Psoas muscle (tissue), 8 donors: ENCODE results near the gene CCDC141. TPM values are rescaled to one million over a fixed set of nuclear protein-coding genes. Genes with fewer than 3 reads are reported as not detected.
"Not testable (repeated sequence)": the region's sequence is repeated elsewhere in the genome, so short reads cannot be mapped to it uniquely, and the experiment has no call there.

Experiments used
- ATAC-seq, 4 donors: fragments of 200-7000 bp; cut with Tn5 transposase; one replicate each; pipeline ENCODE4 v1.9.1; 2020; ENCODE audit warnings: moderate library complexity in 3 of 4, mild to moderate bottlenecking in 2 of 4
- DNase-seq, 2 donors: peaks; one replicate each; pipeline ENCODE4 v3.0.0-alpha.2; 2020
- H3K27ac ChIP-seq: fragments of 200-600 bp; one replicate; pipeline ENCODE4 v1.8.0; 2022
- H3K27me3 ChIP-seq, 3 donors: fragments of 200-600 bp in 1 of 3; one replicate each; pipeline versions ENCODE4 v1.6.1 to v1.8.0; 2013 to 2022; ENCODE audit warnings: low read length in 2 of 3, mild to moderate bottlenecking in 2 of 3, moderate library complexity in 1 of 3; ENCODE audit not compliant: insufficient read depth in 3 of 3
- H3K36me3 ChIP-seq, 2 donors: fragments of 200-600 bp in 1 of 2; one replicate each; pipeline versions ENCODE4 v1.6.1 to v1.8.0; 2013 to 2022; ENCODE audit warnings: low read depth in 1 of 2, mild to moderate bottlenecking in 1 of 2, moderate library complexity in 1 of 2; ENCODE audit not compliant: insufficient read depth in 1 of 2
- H3K4me1 ChIP-seq: fragments of 200-600 bp; one replicate; pipeline ENCODE4 v1.8.0; 2022
- H3K4me3 ChIP-seq: fragments of 200-600 bp; one replicate; pipeline ENCODE4 v1.8.0; 2022; ENCODE audit warnings: mild to moderate bottlenecking
- H3K9me3 ChIP-seq: fragments of 200-600 bp; one replicate; pipeline ENCODE4 v1.8.0; 2022
- WGBS, 3 donors: extraction: QIAGEN DNeasy Blood & Tissue Kit; methylation state at CpG; one replicate each; pipeline versions ENCODE4 v1.1.6 to v1.1.7; 2013; 5-methylcytosine and 5-hydroxymethylcytosine counted together
- intact Hi-C, 2 donors: fragments of 100-400 bp; cut with DNase I; formaldehyde crosslinking; loops; one replicate each; pipeline versions ENCODE4 v1.11.0 to v1.14.2; 2022
- polyA plus RNA-seq, 3 donors: library from polyadenylated mRNA; stranded (reverse); fragments of 200-250 nt; gene quantifications; one replicate each; pipeline ENCODE4 v1.2.3, GENCODE V29; 2013
- total RNA-seq, 4 donors: library from RNA; stranded (reverse); fragmentation: NEBNext Ultra II Directional in 2 of 4; extraction: Animal tissue kit (Norgen Biotek cat#: 25700) in 2 of 4; gene quantifications; one replicate each; pipeline versions ENCODE4 v1.2.1 to v1.2.4, GENCODE V29; 2021 to 2023
- TF ChIP-seq, protein P1 (sequence below): fragments of 200-600 bp; IDR thresholded peaks from one replicate; pipeline ENCODE4 v1.8.0; 2022; ENCODE audit warnings: antibody characterized with exemption
- donor health status: healthy with polysubstance abuse.
- donor health status: DM: no; HTN: no; CAD: no; lungs with moderate emphysema.
- donor health status: Bipolar disorder and iron deficiency.
- donor health status: healthy.
- donor health status: DM: yes; HTN: yes; CAD: no.
- donor health status: DM: no; HTN: no; CAD: no.
- donor health status: DM: no; HTN: no; CAD: no.
- donor health status: DM: yes; HTN: yes; CAD: no.

CCDC141 gene
- total and polyA plus RNA-seq, 7 donors = 0.82 to 14.9 (median 5.9) TPM

DNA sequence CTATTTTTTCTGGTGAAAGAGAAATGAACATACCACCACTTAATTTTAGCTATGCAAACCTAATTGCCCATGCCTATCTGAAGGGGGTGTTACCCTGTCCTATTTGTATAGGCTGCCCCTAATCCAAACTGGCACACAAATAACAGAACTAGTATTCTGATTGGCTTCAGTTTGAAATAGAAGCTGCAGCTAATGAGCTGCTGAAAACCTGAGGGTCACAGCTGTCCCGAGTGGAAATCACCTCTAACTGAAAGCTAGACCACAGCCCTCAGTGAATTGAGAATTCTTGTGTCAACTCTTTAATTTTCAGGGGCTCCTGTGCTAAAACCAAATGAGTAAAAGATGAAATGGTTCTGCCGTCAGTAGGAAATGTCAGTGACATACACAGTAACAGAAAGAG, 28.7 kb downstream of the CCDC141 start:
- Histone ChIP-seq H3K4me1 (peaks cover 9% of the 10 kb centered on the region), H3K36me3 (no peaks in the 10 kb centered on the region), H3K4me3 (no peak overlapping the region), H3K27ac (no peak overlapping the region), H3K27me3 (no peaks in the 10 kb centered on the region), H3K9me3 (no peaks in the 10 kb centered on the region)
- TF ChIP-seq, protein P1, sequence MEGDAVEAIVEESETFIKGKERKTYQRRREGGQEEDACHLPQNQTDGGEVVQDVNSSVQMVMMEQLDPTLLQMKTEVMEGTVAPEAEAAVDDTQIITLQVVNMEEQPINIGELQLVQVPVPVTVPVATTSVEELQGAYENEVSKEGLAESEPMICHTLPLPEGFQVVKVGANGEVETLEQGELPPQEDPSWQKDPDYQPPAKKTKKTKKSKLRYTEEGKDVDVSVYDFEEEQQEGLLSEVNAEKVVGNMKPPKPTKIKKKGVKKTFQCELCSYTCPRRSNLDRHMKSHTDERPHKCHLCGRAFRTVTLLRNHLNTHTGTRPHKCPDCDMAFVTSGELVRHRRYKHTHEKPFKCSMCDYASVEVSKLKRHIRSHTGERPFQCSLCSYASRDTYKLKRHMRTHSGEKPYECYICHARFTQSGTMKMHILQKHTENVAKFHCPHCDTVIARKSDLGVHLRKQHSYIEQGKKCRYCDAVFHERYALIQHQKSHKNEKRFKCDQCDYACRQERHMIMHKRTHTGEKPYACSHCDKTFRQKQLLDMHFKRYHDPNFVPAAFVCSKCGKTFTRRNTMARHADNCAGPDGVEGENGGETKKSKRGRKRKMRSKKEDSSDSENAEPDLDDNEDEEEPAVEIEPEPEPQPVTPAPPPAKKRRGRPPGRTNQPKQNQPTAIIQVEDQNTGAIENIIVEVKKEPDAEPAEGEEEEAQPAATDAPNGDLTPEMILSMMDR = no peak
- ATAC-seq (peak; percentile 22 to 39 (median 38)), DNase-seq (no peak)
- intact Hi-C loops = no loop called here
- 28 to 45% (median 36%) methylated on average over 2 of the region's 2 CpGs for WGBS, 3 donors

DNA sequence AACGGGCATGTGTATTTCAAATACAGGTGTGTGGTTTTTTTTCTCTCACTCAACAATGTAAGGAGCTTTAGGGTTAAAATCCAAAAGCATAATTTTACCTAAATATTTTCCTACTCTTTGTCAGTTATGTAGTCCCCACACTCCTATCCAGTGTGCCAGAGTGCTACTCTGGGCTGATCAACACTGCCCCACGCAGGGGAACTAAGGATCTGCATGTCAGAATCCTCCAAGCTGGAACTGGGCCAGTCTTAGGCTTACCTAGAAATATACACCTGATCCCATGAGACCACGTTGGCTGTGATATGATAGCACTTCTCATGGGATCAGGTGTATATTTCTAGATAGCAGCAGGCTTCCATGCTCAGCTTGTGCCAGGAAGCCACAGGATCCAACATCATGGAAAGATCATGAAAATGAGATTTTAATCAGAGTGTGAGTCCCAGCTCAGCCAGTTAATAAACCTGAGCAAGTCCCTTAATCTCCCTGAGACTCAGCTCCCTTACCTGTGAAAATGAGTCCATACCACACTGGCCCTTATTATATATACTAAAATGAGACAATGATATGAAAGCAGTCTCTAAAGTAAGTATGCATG, 29.7 kb downstream of the CCDC141 start:
- Histone ChIP-seq H3K4me1 (peaks cover 9% of the 10 kb centered on the region), H3K27me3 (no peaks in the 10 kb centered on the region), H3K27ac (no peak overlapping the region), H3K4me3 (no peak overlapping the region), H3K9me3 (no peaks in the 10 kb centered on the region), H3K36me3 (no peaks in the 10 kb centered on the region)
- ATAC-seq (peak; percentile 84 to 95 (median 89)), DNase-seq (peak in 1 of 2 donors; percentile 51)
- 36 to 53% (median 52%) methylated on average over 3 of the region's 3 CpGs for WGBS, 3 donors
- TF ChIP-seq, protein P1 = peak; percentile 74
- intact Hi-C loops = no loop called here

DNA sequence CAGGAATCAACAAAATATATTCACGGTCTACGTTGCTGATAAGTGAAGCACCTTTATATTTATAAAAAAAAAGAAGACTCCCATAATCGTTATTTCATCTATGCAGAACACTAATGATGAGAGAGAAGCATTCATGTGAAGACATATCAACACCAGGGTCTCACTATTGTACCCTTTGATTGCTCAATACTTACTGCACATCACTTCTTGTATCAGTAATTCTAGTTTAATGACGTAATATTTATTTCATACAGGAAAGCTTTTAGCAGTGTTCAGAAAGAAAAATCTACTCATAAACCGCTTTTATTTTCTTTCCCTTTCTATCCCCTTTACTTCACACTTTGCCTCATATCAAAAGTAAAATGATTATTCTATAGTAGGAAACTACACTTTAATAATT, 30.7 kb downstream of the CCDC141 start:
- WGBS, 3 donors = 92 to 96% (median 94%) methylated on average over 5 of the region's 5 CpGs
- intact Hi-C loops = no loop called here
- Histone ChIP-seq H3K4me3 (no peak overlapping the region), H3K27ac (no peak overlapping the region), H3K4me1 (peaks cover 9% of the 10 kb centered on the region), H3K27me3 (no peaks in the 10 kb centered on the region), H3K9me3 (no peaks in the 10 kb centered on the region), H3K36me3 (no peaks in the 10 kb centered on the region)
- TF ChIP-seq, protein P1 = no peak
- no peak for ATAC-seq
- DNase-seq = no peak

DNA sequence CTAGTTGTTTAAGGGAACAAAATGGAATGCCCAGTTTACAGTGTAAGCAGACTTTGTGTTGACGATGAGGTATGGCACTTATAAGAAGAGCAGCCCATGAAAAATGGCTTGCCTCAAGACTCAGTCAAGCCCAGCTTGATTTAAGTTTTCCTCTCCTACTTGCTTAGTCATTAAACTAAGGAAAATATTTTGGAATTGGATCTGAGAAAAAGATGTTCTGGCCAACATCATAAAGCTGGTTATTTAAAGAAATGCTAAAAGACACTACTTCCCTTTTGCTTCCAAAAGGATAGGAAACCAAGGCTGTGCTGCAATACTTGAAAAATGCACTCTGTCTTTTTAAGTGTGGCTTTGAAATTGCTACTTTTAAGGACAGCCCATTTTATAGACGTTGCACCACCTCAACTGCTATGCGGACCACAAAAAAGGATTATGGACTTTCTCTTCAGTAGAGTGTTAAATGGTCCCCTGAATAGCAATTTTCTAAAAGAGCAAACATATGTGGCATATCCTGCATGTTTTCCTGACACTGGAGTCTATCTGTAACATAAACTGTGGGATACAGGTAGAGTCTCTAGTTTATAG, 32.1 kb downstream of the CCDC141 start:
- no peaks in the 10 kb centered on the region for H3K9me3 ChIP-seq
- intact Hi-C loops = no loop called here
- ATAC-seq = no peak
- TF ChIP-seq, protein P1 = no peak
- 62 to 68% (median 64%) methylated on average over 3 of the region's 3 CpGs for WGBS, 3 donors
- no peak overlapping the region for H3K27ac ChIP-seq
- no peaks in the 10 kb centered on the region for H3K36me3 ChIP-seq
- H3K4me3 ChIP-seq = no peak overlapping the region
- no peaks in the 10 kb centered on the region for H3K27me3 ChIP-seq
- DNase-seq = no peak
- H3K4me1 ChIP-seq = peaks cover 9% of the 10 kb centered on the region

DNA sequence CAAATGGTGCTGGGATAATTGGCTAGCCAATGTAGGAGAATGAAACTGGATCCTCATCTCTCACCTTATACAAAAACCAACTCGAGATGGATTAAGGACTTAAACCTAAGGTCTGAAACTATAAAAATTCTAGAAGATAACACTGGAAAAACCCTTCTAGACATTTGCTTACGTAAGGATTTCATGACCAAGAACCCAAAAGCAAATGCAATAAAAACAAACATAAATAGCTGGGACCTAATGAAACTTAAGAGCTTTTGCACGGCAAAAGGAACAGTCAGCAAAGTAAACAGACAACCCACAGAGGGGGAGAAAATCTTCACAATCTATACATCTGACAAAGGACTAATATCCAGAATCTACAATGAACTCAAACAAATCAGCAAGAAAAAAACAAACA, 35.7 kb downstream of the CCDC141 start:
- H3K9me3 ChIP-seq, H3K27ac ChIP-seq, DNase-seq, intact Hi-C loops, H3K27me3 ChIP-seq, ATAC-seq, H3K4me3 ChIP-seq, H3K4me1 ChIP-seq, H3K36me3 ChIP-seq: not testable (repeated sequence)
- 83 to 86% (median 84%) methylated on average over 3 of the region's 3 CpGs for WGBS, 3 donors
